T1000 (cell line): ENCODE data around the gene RGS14.
"Not testable (repeated sequence)": the region's sequence is repeated elsewhere in the genome, so short reads cannot be mapped to it uniquely, and the experiment has no call there.

Experiments used
- DNase-seq: peaks from one replicate; lab custom pipeline; 2025; ENCODE audit warnings: mixed read lengths; lab: John Stamatoyannopoulos, UW

The RGS14 gene

GRCh38 chr5:177346820-177347219 is 10.9 kb upstream of the RGS14 start:
- no peak for DNase-seq

GRCh38 chr5:177347699-177348098 is 10.0 kb upstream of the RGS14 start:
- DNase-seq: no peak

- DNase-seq: no peak
Measured at GRCh38 chr5:177349362-177349647, 8.4 kb upstream of the RGS14 start.

GRCh38 chr5:177349762-177350161 is 8.0 kb upstream of the RGS14 start:
- no peak for DNase-seq

GRCh38 chr5:177350776-177351391 is 6.8 kb upstream of the RGS14 start:
- DNase-seq: no peak

GRCh38 chr5:177351392-177352329 is 6.1 kb upstream of the RGS14 start, which contains the start of gene LMAN2:
Gene LMAN2 (minus strand): TSS chr5:177351668. CDS start chr5:177351647, 21 bp downstream.
- DNase-seq: peak; percentile 90

GRCh38 chr5:177353093-177353492 is 4.6 kb upstream of the RGS14 start:
- no peak for DNase-seq

- DNase-seq: no peak
Measured at GRCh38 chr5:177354256-177354655, 3.5 kb upstream of the RGS14 start.

- no peak for DNase-seq
Measured at GRCh38 chr5:177354711-177355110, 3.0 kb upstream of the RGS14 start.

- DNase-seq: no peak
Measured at GRCh38 chr5:177355162-177355867, 2.4 kb upstream of the RGS14 start.

- DNase-seq: no peak
Measured at GRCh38 chr5:177355868-177356168, 1.9 kb upstream of the RGS14 start.

- DNase-seq: no peak
Measured at GRCh38 chr5:177356746-177357145, 978 bp upstream of the RGS14 start.

- no peak for DNase-seq
Measured at GRCh38 chr5:177357146-177357458, 622 bp upstream of the RGS14 start.

- DNase-seq: no peak
Measured at GRCh38 chr5:177358370-177358819, 671 bp downstream of the RGS14 start.

GRCh38 chr5:177359451-177359851 is 1.7 kb downstream of the RGS14 start:
- no peak for DNase-seq

GRCh38 chr5:177359860-177360259 is 2.1 kb downstream of the RGS14 start:
- DNase-seq: no peak

GRCh38 chr5:177360740-177361139 is 3.0 kb downstream of the RGS14 start:
- not testable (repeated sequence) for DNase-seq

GRCh38 chr5:177361418-177362291 is 3.9 kb downstream of the RGS14 start:
- DNase-seq: no peak

GRCh38 chr5:177362292-177362609 is 4.5 kb downstream of the RGS14 start:
- DNase-seq: no peak

GRCh38 chr5:177362610-177363507 is 5.1 kb downstream of the RGS14 start:
- DNase-seq: no peak

GRCh38 chr5:177363565-177363964 is 5.8 kb downstream of the RGS14 start:
- no peak for DNase-seq
